HG03442 (cell line): ENCODE measurements around the gene DCUN1D2.

ENCODE experiments used
- ATAC-seq: cut with Tn5 transposase; IDR thresholded peaks from one replicate; pipeline ENCODE4 v1.9.1; 2021; ENCODE audit warnings: mild to moderate bottlenecking, moderate library complexity; ENCODE audit not compliant: unreplicated experiment

Gene DCUN1D2

DNA sequence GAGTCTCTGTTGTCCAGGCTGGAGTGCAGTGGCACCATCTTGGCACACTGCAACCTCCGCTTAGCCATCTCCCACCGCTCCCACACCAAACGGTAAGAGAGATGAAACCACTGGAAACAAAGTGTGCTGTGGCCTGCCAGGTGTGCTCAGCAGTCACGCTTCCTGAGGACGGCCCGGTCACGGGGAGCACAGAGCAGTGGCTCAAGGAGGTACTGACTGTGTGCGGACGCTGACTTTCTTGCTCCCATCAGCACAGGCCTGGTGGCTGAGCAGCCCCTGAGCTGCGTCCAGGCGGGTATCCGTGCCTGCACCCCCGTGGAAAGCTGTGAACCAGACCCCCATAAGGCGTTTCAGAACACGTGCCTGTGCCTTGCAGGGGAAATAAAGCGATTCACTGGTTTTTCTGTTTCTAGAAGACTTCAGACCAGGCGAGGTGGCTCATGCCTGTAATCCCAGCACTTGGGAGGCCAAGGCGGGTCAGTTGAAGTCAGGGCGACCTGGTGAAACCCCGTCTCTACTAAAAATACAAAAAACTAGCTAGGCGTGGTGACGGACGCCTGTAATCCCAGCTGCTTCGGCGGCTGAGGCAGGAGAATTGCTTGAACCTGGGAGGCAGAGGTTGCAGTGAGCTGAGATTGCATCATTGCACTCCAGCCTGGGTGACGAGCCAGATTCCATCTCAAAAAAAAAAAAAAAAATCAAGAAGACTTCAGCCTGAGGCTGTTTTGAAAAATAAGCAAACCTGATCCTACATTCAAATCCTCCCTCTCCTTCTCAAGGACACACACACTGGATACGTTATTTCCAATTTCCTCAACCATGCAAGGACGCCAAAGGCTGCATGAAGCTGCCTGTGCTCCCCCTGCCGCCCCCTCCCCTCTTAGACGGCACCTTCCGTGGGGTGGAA lies 62.7 kb downstream of the DCUN1D2 start:
- ATAC-seq, result no peak

GRCh38 chr13:113426591-113426986 lies 63.9 kb downstream of the DCUN1D2 start:
- no peak for ATAC-seq

DNA sequence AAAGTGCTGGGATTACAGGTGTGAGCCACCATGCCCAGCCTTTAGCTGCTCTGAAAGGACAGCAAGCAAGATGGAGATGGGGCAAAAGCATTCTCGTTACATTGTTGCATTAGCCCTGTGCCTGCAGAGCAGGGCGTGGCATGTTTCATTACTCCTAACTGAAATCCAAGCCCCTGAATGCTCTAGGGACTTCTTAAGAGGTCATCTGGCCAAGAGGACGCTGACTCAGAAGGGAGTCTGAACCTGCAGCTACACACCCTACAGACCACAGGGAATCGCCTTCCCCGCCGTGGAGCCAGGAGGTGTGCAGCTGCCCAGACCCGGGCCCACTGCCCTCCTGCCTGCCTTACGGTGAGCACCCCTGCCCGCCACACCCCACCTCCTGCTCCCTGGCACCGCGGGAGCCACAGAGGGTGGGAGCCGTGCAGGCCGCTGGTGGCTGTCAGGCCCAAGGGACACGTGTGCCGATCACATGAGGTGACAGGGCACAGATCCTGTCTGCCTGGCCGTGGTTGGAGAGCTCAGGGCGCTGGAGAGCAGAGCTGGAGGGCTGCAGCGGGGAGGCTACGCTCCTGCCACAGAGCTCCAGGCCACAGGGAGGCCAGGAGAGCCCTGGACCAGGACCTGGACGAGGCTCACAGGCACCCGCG lies 64.4 kb downstream of the DCUN1D2 start:
- no peak for ATAC-seq

- no peak for ATAC-seq
Measured at GRCh38 chr13:113423520-113424163, 66.9 kb downstream of the DCUN1D2 start.

GRCh38 chr13:113422807-113423519 lies 67.5 kb downstream of the DCUN1D2 start:
- no peak for ATAC-seq

DNA sequence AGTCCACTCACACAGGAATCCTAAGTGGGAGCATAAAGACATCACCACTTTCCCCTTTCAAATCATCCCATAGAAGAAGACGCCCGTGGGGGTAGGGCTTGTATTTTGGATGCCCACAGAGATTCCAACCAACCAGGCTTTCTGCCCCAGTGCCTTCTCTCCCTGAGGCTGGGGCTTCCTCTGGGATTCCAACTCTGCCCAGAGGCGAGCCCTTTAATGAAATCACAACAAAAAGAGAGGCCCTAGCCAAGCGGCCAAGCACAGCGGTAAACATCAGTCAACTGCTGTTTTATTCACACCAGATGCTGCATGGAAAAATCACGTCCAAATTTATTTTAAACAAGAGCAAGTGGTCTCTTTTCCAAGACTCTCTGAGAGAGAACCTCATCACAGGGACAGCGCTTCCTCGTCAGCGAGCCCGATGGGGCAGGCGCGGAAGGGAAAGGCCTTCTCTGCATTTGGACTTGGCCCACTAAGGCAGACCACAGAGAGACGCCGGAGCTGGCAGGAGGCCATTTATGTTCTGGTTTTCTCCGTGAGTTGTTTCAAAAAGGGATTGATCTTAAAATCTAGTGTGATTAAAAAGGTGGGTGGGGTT lies 68.7 kb downstream of the DCUN1D2 start:
- no peak for ATAC-seq

DNA sequence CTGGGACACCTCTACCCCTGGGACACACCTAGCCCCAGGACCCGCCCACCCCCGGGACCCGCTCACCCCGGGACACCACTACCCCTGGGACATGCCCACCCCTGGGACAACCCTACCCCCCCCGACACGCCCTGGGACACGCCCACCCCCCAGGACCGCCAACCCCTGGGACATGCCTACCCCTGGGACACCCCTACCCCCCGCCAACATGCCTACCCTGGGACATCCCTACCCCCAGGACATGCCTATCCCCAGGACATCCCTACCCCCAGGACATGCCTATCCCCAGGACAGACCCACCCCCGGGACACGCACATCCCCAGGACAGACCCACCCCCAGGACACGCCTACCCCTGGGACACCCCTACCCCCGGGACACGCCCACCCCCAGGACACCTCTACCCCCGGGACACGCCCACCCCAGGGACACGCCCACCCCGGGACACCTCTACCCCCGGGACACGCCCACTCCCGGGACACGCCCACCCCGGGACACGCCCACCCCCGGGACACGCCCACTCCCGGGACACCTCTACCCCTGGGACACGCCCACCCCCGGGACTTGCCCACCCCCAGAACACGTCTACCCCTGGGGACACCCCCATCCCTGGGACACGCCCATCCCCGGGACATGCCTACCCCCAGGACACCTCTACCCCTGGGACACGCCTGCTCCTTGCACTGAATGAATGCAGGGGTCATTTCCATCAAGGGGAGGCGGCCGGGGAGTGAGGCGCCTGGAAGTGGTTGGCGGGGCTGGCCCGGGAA lies 69.5 kb downstream of the DCUN1D2 start:
- ATAC-seq, result no peak

GRCh38 chr13:113420232-113420631 lies 70.3 kb downstream of the DCUN1D2 start:
- ATAC-seq, result no peak

GRCh38 chr13:113419531-113420193 lies 70.8 kb downstream of the DCUN1D2 start:
- no peak for ATAC-seq

GRCh38 chr13:113418722-113419049 lies 71.8 kb downstream of the DCUN1D2 start:
- ATAC-seq, result no peak

- ATAC-seq, result no peak
Measured at GRCh38 chr13:113417836-113418721, 72.4 kb downstream of the DCUN1D2 start.

DNA sequence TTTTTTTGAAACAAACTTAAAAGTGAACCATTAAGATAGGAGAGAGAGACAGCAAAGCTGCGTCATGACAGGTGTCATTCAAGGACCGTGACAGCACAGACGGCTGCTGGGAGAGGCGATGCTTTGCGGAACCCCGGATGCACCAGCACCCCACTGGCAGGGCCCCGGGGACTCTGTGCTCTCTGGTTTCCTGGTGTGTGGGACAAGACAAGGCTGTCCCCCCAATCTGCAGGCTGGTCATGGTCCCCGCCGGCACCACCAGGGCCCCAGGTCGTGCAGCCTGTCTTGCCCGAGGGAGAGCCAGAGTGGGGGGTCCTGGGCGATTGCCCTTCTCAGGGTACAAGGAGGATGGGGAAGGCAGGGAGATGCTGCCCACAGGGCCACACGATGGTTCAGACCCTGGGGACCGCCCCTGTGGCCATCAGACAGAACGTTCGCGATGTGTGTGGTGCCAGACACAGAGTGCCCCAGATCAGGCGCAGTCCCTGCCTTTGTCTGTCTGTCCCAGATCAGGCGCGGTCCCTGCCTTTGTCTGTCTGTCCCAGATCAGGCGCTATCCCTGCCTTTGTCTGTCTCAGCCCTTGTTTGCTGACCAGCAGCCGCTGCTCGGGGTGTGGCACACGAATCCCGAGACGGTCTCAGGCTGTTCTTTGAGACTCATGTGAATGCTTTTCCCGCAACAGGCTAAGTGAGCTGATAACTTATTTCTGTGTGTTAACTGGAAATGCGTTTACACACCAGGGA lies 73.3 kb downstream of the DCUN1D2 start:
- no peak for ATAC-seq

GRCh38 chr13:113415825-113416224 lies 74.7 kb downstream of the DCUN1D2 start:
- ATAC-seq, result no peak

DNA sequence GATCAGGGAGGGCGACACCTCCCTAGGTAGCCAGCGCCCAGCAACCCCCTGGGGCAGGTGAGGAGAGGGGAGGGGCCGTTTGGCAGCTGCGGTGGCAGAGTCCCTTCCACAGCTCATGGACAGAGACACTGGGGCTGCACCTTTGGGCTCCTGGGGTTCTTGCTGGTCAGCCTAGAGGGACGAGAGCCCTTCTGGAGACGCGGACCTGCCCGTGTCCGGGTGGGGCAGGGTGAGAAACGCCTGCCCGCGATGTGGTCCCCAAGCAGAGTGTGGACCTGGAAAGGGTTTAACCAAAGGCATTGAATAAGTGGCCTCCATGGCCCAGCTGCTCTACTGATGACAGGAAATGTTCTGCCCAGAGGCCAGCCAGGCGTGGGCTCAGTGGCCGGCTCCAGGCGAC lies 75.5 kb downstream of the DCUN1D2 start:
- no peak for ATAC-seq

- ATAC-seq, result no peak
Measured at GRCh38 chr13:113414335-113414734, 76.2 kb downstream of the DCUN1D2 start.

GRCh38 chr13:113413898-113414282 lies 76.6 kb downstream of the DCUN1D2 start:
- ATAC-seq, result no peak

GRCh38 chr13:113413178-113413897 lies 77.2 kb downstream of the DCUN1D2 start:
- ATAC-seq, result no peak
